Right ventricle myocardium superior (tissue), 1 donor: ENCODE measurements around the gene CD8B2. TPM values are rescaled to one million over a fixed set of nuclear protein-coding genes. Genes with fewer than 3 reads are reported as not detected.
"Not testable (repeated sequence)": the region's sequence is repeated elsewhere in the genome, so short reads cannot be mapped to it uniquely, and the experiment has no call there.

Experiments used
- ATAC-seq: fragments of 200-7000 bp; cut with Tn5 transposase; one replicate; pipeline ENCODE4 v1.9.1; 2020; ENCODE audit warnings: mild to moderate bottlenecking; ENCODE audit not compliant: poor library complexity
- DNase-seq: peaks from one replicate; pipeline ENCODE4 v3.0.0-alpha.2; 2020
- intact Hi-C: fragments of 100-400 bp; cut with DNase I; formaldehyde crosslinking; loops from one replicate; pipeline ENCODE4 v1.11.2; 2022
- total RNA-seq: library from RNA; stranded (reverse); fragmentation: NEBNext Ultra II Directional; extraction: Animal tissue kit (Norgen Biotek cat#: 25700); gene quantifications from one replicate; pipeline ENCODE4 v1.2.1, GENCODE V29; 2021
- donor health status: DM: no; HTN: yes; CAD: no; lungs with severe emphysema.

Gene CD8B2
- total RNA-seq, 1 donor from 2014 or later = not detected

- ATAC-seq, DNase-seq, intact Hi-C loops: not testable (repeated sequence)
Observed at GRCh38 chr2:106509374-106509770, 22.2 kb downstream of the CD8B2 start.

GRCh38 chr2:106510791-106511190 lies 23.6 kb downstream of the CD8B2 start:
- intact Hi-C loops, ATAC-seq, DNase-seq: not testable (repeated sequence)

- intact Hi-C loops = not testable (repeated sequence)
- peak; percentile 95 for ATAC-seq
- DNase-seq = peak; percentile 70
Observed at GRCh38 chr2:106511476-106511901, 24.3 kb downstream of the CD8B2 start.

- peak; percentile 9 for ATAC-seq
- DNase-seq, intact Hi-C loops: not testable (repeated sequence)
Observed at GRCh38 chr2:106511934-106512333, 24.8 kb downstream of the CD8B2 start.

- intact Hi-C loops, DNase-seq, ATAC-seq: not testable (repeated sequence)
Observed at GRCh38 chr2:106513391-106513790, 26.2 kb downstream of the CD8B2 start.

- ATAC-seq, intact Hi-C loops: not testable (repeated sequence)
Observed at GRCh38 chr2:106514827-106515226, 27.7 kb downstream of the CD8B2 start.

GRCh38 chr2:106516436-106516835 lies 29.3 kb downstream of the CD8B2 start:
- ATAC-seq (no peak), DNase-seq (no peak)
- intact Hi-C loops = no loop called here

More at GRCh38 chr2:106514827-106515226, 27.7 kb downstream of the CD8B2 start:
- DNase-seq = not testable (repeated sequence)

- ATAC-seq (no peak), DNase-seq (no peak)
- intact Hi-C loops = no loop called here
Observed at GRCh38 chr2:106516864-106517263, 29.7 kb downstream of the CD8B2 start.

- DNase-seq (no peak), ATAC-seq (no peak)
- intact Hi-C loops = no loop called here
Observed at GRCh38 chr2:106517329-106517728, 30.2 kb downstream of the CD8B2 start.

- no peak for ATAC-seq
- intact Hi-C loops = no loop called here
Observed at GRCh38 chr2:106519767-106520166, 32.6 kb downstream of the CD8B2 start.

GRCh38 chr2:106521016-106521415 lies 33.9 kb downstream of the CD8B2 start:
- intact Hi-C loops = no loop called here
- ATAC-seq = no peak

More at GRCh38 chr2:106519767-106520166, 32.6 kb downstream of the CD8B2 start:
- no peak for DNase-seq

GRCh38 chr2:106523976-106524665 lies 37.0 kb downstream of the CD8B2 start:
- DNase-seq = no peak
- ATAC-seq = no peak
- intact Hi-C loops = no loop called here

More at GRCh38 chr2:106521016-106521415, 33.9 kb downstream of the CD8B2 start:
- DNase-seq = no peak

GRCh38 chr2:106530866-106531265 lies 43.7 kb downstream of the CD8B2 start:
- no peak for DNase-seq
- no peak for ATAC-seq
- intact Hi-C loops = no loop called here

- ATAC-seq (no peak), DNase-seq (no peak)
- intact Hi-C loops = no loop called here
Observed at GRCh38 chr2:106531676-106532214, 44.6 kb downstream of the CD8B2 start.

- no peak for DNase-seq
- no peak for ATAC-seq
- intact Hi-C loops = no loop called here
Observed at GRCh38 chr2:106532236-106532635, 45.1 kb downstream of the CD8B2 start.

GRCh38 chr2:106534471-106534870 lies 47.3 kb downstream of the CD8B2 start:
- intact Hi-C loops = no loop called here
- no peak for DNase-seq
- ATAC-seq = no peak

- DNase-seq (no peak), ATAC-seq (no peak)
- intact Hi-C loops = no loop called here
Observed at GRCh38 chr2:106536490-106536889, 49.3 kb downstream of the CD8B2 start.

- DNase-seq = no peak
- intact Hi-C loops = no loop called here
Observed at GRCh38 chr2:106537047-106537446, 49.9 kb downstream of the CD8B2 start.

GRCh38 chr2:106537791-106538191 lies 50.6 kb downstream of the CD8B2 start:
- ATAC-seq = no peak
- intact Hi-C loops = no loop called here
- DNase-seq = no peak

More at GRCh38 chr2:106537047-106537446, 49.9 kb downstream of the CD8B2 start:
- ATAC-seq = peak; percentile 63

- DNase-seq = no peak
- intact Hi-C loops = loop anchor here (5.0 kb wide), 1 partner anchor 434 kb away; no protein-coding TSS in a partner anchor
- ATAC-seq = no peak
Observed at GRCh38 chr2:106540886-106541285, 53.7 kb downstream of the CD8B2 start.
